ENCODE results near the gene PHPT1.
A peak's percentile ranks its signal among the peaks of the same experiment; 100 is the strongest.
"Not testable (repeated sequence)": the region's sequence is repeated elsewhere in the genome, so short reads cannot be mapped to it uniquely, and the experiment has no call there.

Gene PHPT1

DNA sequence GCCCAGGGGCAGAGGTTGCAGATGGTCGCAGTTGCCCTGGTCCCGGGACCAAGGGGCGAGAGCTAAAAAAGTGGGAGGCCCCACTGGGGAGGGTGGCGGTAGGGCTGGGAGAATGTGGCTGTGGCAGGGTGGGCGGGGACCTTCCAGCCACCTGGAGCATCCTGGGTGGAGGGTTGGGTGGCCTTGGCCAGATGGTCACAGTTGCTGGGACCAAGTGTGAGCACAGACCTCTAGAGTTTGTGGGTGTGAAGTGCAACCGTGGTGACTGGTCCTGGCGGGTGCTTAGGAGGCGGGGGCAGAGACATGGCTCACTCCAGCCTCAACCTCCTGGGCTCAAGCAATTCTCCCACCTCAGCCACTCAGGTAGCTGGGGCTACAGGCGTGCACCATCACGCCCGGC, 31.4 kb downstream of the PHPT1 start:
- H3K27ac ChIP-seq (ENCODE audit: low read length) = no peak overlapping the region
- H3K4me2 ChIP-seq (ENCODE audit: insufficient read depth, low read length) = no peak overlapping the region
- H3K4me3 ChIP-seq (ENCODE audit: low read depth in 1 of 2, low read length in 2 of 2) = no peak overlapping the region
- peaks cover 10% of the 10 kb centered on the region for H3K4me1 ChIP-seq (ENCODE audit: insufficient read depth, low read length)
- H3K9me3 ChIP-seq (ENCODE audit: insufficient read depth, low read length, severe bottlenecking) = no peaks in the 10 kb centered on the region
- DNase-seq (no peak), ATAC-seq (ENCODE audit: insufficient read depth, low read depth) (no peak)
- TF ChIP-seq EZH2 (IDR thresholded peaks at IDR 0.05; ENCODE audit: borderline replicate concordance, low read depth, low read length, severe bottlenecking) = no peak
- TF ChIP-seq, protein P1, sequence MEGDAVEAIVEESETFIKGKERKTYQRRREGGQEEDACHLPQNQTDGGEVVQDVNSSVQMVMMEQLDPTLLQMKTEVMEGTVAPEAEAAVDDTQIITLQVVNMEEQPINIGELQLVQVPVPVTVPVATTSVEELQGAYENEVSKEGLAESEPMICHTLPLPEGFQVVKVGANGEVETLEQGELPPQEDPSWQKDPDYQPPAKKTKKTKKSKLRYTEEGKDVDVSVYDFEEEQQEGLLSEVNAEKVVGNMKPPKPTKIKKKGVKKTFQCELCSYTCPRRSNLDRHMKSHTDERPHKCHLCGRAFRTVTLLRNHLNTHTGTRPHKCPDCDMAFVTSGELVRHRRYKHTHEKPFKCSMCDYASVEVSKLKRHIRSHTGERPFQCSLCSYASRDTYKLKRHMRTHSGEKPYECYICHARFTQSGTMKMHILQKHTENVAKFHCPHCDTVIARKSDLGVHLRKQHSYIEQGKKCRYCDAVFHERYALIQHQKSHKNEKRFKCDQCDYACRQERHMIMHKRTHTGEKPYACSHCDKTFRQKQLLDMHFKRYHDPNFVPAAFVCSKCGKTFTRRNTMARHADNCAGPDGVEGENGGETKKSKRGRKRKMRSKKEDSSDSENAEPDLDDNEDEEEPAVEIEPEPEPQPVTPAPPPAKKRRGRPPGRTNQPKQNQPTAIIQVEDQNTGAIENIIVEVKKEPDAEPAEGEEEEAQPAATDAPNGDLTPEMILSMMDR (IDR thresholded peaks at IDR 0.05; ENCODE audit: borderline replicate concordance, extremely low read depth, low read length, poor library complexity, severe bottlenecking) = no peak
- peaks cover 6% of the 10 kb centered on the region; the same call in 1 of the 2 replicates for H3K36me3 ChIP-seq (ENCODE audit: insufficient read depth, low read length)
- H3K27me3 ChIP-seq (ENCODE audit: insufficient read depth, low read length, poor library complexity) = no peaks in the 10 kb centered on the region
- H3K9ac ChIP-seq (ENCODE audit: low read depth, low read length) = no peak overlapping the region
- H3K79me2 ChIP-seq (ENCODE audit: insufficient read depth, low read length) = peaks cover 6% of the 10 kb centered on the region
- H4K20me1 ChIP-seq (ENCODE audit: insufficient read depth, low read length) = no peaks in the 10 kb centered on the region
- H2AFZ ChIP-seq (ENCODE audit: low read depth, low read length) = no peak overlapping the region

DNA sequence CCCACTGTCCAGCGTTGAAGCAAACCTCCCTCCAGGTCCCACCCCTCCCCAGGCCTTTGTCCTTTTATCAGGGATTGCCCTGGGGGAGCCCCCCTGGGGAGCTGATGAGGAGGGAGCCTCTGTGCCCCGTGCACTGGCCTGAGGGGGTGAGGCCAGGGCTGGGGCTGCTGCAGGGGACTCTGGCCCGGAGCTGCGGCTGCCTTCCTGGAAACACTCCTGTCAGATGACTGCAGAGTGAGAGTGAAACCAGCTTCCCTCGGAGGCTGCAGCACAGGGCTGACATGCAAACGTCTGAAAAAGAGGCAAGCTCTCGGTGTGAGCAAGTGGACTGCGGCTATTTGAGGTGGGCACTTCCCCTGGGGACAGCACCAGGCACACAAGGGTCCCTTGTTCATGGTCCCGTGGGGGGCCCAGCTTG, 32.5 kb downstream of the PHPT1 start:
- ATAC-seq (ENCODE audit: insufficient read depth, low read depth) = no peak
- Histone ChIP-seq H3K9ac (ENCODE audit: low read depth, low read length) (no peak overlapping the region), H4K20me1 (ENCODE audit: insufficient read depth, low read length) (no peaks in the 10 kb centered on the region), H3K27ac (ENCODE audit: low read length) (no peak overlapping the region), H3K79me2 (ENCODE audit: insufficient read depth, low read length) (peaks cover 8% of the 10 kb centered on the region), H3K4me2 (ENCODE audit: insufficient read depth, low read length) (no peak overlapping the region), H3K27me3 (ENCODE audit: insufficient read depth, low read length, poor library complexity) (no peaks in the 10 kb centered on the region), H2AFZ (ENCODE audit: low read depth, low read length) (no peak overlapping the region), H3K9me3 (ENCODE audit: insufficient read depth, low read length, severe bottlenecking) (no peaks in the 10 kb centered on the region), H3K36me3 (ENCODE audit: insufficient read depth, low read length) (peaks cover 6% of the 10 kb centered on the region; the same call in 1 of the 2 replicates), H3K4me1 (ENCODE audit: insufficient read depth, low read length) (peaks cover 10% of the 10 kb centered on the region), H3K4me3 (ENCODE audit: low read depth in 1 of 2, low read length in 2 of 2) (no peak overlapping the region)
- no peak for DNase-seq
- TF ChIP-seq EZH2 (IDR thresholded peaks at IDR 0.05; ENCODE audit: borderline replicate concordance, low read depth, low read length, severe bottlenecking) = no peak
- TF ChIP-seq, protein P1 (IDR thresholded peaks at IDR 0.05; ENCODE audit: borderline replicate concordance, extremely low read depth, low read length, poor library complexity, severe bottlenecking) = no peak

DNA sequence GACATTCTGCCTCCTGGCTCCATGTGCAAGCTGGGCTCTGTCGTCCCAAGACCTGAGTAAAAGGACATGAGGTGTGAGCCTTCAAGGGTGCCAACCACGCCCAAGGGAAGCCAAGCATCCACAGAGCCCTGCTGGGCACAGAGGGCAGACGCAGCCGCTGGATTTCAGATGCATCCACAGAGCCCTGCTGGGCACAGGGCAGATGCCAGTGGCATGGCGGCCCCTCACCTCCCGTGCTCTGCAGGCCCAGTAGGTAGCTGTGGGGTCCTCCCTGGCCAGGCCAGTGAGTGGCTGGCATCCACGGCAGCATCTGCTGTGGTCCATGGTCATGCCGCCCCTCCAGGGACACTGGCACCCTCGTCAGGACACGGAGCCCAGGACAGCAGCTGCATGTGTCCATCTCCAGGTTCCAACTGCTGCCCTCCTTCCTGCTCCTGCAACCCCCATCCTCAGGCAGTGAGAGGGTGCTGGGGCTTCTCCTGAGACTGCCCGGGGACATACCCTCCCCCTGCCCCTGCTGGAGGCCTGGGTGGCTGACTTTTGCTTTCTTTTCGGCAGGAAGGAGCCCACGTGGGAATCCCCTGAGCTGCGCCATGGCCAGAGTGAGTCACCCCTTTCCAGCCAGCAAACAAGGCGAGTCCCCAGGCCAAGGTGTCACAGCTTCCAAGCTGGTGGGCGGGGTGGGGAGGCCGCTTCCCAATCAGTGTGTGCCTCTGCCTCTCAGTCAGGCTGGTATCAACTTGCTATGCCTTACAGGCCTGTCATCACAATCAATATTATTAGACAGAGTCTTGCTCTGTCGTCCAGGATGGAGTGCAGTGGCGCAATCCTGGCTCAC, 33.1 kb downstream of the PHPT1 start:
- ATAC-seq (ENCODE audit: insufficient read depth, low read depth) (no peak), DNase-seq (peak; percentile 51)
- no peak overlapping the region for H3K9ac ChIP-seq (ENCODE audit: low read depth, low read length)
- no peak overlapping the region for H2AFZ ChIP-seq (ENCODE audit: low read depth, low read length)
- no peaks in the 10 kb centered on the region for H3K27me3 ChIP-seq (ENCODE audit: insufficient read depth, low read length, poor library complexity)
- peaks cover 14% of the 10 kb centered on the region for H3K79me2 ChIP-seq (ENCODE audit: insufficient read depth, low read length)
- TF ChIP-seq EZH2 (IDR thresholded peaks at IDR 0.05; ENCODE audit: borderline replicate concordance, low read depth, low read length, severe bottlenecking) = no peak
- peaks cover 10% of the 10 kb centered on the region; the same call in 1 of the 2 replicates for H3K36me3 ChIP-seq (ENCODE audit: insufficient read depth, low read length)
- no peak overlapping the region; the same call in 1 of the 2 replicates for H3K27ac ChIP-seq (ENCODE audit: low read length)
- H3K4me1 ChIP-seq (ENCODE audit: insufficient read depth, low read length) = peaks cover 14% of the 10 kb centered on the region
- no peak overlapping the region for H3K4me3 ChIP-seq (ENCODE audit: low read depth in 1 of 2, low read length in 2 of 2)
- no peaks in the 10 kb centered on the region for H3K9me3 ChIP-seq (ENCODE audit: insufficient read depth, low read length, severe bottlenecking)
- H3K4me2 ChIP-seq (ENCODE audit: insufficient read depth, low read length) = no peak overlapping the region
- H4K20me1 ChIP-seq (ENCODE audit: insufficient read depth, low read length) = peaks cover 6% of the 10 kb centered on the region

DNA sequence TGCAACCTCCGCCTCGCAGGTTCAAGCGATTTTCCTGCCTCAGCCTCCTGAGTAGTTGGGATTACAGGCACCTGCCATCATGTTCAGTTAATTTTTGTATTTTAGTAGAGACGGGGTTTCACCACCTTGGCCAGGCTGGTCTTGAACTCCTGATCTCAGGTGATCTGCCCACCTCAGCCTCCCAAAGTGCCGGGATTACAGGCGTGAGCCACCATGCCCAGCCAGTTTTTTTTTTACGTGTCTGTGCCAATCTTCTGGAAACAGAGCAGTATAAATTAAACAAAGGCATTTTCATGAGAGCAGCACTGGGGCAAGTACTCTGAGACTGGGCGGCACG, 33.7 kb downstream of the PHPT1 start:
- peaks cover 18% of the 10 kb centered on the region for H3K4me1 ChIP-seq (ENCODE audit: insufficient read depth, low read length)
- H4K20me1 ChIP-seq (ENCODE audit: insufficient read depth, low read length); H3K4me3 ChIP-seq (ENCODE audit: low read depth in 1 of 2, low read length in 2 of 2); H3K9me3 ChIP-seq (ENCODE audit: insufficient read depth, low read length, severe bottlenecking); DNase-seq; H3K4me2 ChIP-seq (ENCODE audit: insufficient read depth, low read length); H3K36me3 ChIP-seq (ENCODE audit: insufficient read depth, low read length); H3K9ac ChIP-seq (ENCODE audit: low read depth, low read length); H2AFZ ChIP-seq (ENCODE audit: low read depth, low read length); ATAC-seq (ENCODE audit: insufficient read depth, low read depth); H3K27me3 ChIP-seq (ENCODE audit: insufficient read depth, low read length, poor library complexity); H3K27ac ChIP-seq (ENCODE audit: low read length): not testable (repeated sequence)
- H3K79me2 ChIP-seq (ENCODE audit: insufficient read depth, low read length) = peaks cover 20% of the 10 kb centered on the region

DNA sequence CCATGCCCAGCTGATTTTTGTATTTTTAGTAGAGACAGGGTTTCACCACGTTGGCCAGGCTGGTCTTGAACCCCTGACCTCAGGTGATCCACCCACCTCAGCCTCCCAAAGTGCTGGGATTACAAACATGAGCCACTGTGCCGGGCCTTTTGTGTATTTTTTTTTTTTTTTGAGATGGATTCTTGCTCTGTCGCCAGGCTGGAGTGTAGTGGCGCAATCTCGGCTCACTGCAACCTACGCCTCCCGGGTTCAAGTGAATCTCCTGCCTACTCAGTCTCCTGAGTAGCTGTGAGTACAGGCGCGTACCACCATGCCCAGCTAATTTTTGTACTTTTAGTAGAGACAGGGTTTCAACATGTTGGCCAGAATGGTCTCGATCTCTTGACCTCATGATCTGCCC, 34.5 kb downstream of the PHPT1 start:
- Histone ChIP-seq H4K20me1 (ENCODE audit: insufficient read depth, low read length) (peaks cover 13% of the 10 kb centered on the region), H3K4me1 (ENCODE audit: insufficient read depth, low read length) (peaks cover 24% of the 10 kb centered on the region), H3K36me3 (ENCODE audit: insufficient read depth, low read length) (peaks cover 15% of the 10 kb centered on the region), H3K79me2 (ENCODE audit: insufficient read depth, low read length) (peaks cover 28% of the 10 kb centered on the region)
- not testable (repeated sequence) for H3K4me3 ChIP-seq (ENCODE audit: low read depth in 1 of 2, low read length in 2 of 2); H2AFZ ChIP-seq (ENCODE audit: low read depth, low read length); H3K9ac ChIP-seq (ENCODE audit: low read depth, low read length); H3K27ac ChIP-seq (ENCODE audit: low read length); H3K4me2 ChIP-seq (ENCODE audit: insufficient read depth, low read length); DNase-seq; H3K27me3 ChIP-seq (ENCODE audit: insufficient read depth, low read length, poor library complexity); ATAC-seq (ENCODE audit: insufficient read depth, low read depth); H3K9me3 ChIP-seq (ENCODE audit: insufficient read depth, low read length, severe bottlenecking)
